NCI-H146 treated with DMSO at 0.1 percent for 48 hours (cell line): Measurements from ENCODE around the gene SOX13.

Experiments
- DNase-seq: peaks from one replicate; lab custom pipeline; 2025; ENCODE audit not compliant: unreplicated experiment; lab: John Stamatoyannopoulos, UW

SOX13 gene

GRCh38 chr1:204128964-204129896 lies 56.3 kb downstream of the SOX13 start:
- DNase-seq: peak; percentile 46

- peak; percentile 40 for DNase-seq
Measured at GRCh38 chr1:204130178-204130577, 57.3 kb downstream of the SOX13 start.

- no peak for DNase-seq
Measured at GRCh38 chr1:204130981-204131892, 58.3 kb downstream of the SOX13 start.

GRCh38 chr1:204131978-204132377 lies 59.1 kb downstream of the SOX13 start:
- no peak for DNase-seq

- no peak for DNase-seq
Measured at GRCh38 chr1:204132718-204133117, 59.8 kb downstream of the SOX13 start.

- DNase-seq: no peak
Measured at GRCh38 chr1:204134103-204134502, 61.2 kb downstream of the SOX13 start.

- DNase-seq: no peak
Measured at GRCh38 chr1:204136814-204137213, 63.9 kb downstream of the SOX13 start.

- DNase-seq: no peak
Measured at GRCh38 chr1:204139088-204139487, 66.2 kb downstream of the SOX13 start.

GRCh38 chr1:204139952-204140351 lies 67.0 kb downstream of the SOX13 start:
- DNase-seq: no peak

- no peak for DNase-seq
Measured at GRCh38 chr1:204141131-204141530, 68.2 kb downstream of the SOX13 start.

GRCh38 chr1:204142032-204142974 lies 69.4 kb downstream of the SOX13 start:
- DNase-seq: no peak

- no peak for DNase-seq
Measured at GRCh38 chr1:204143276-204144041, 70.5 kb downstream of the SOX13 start.

- no peak for DNase-seq
Measured at GRCh38 chr1:204145033-204145504, 72.2 kb downstream of the SOX13 start.

GRCh38 chr1:204146309-204146708 lies 73.4 kb downstream of the SOX13 start:
- DNase-seq: no peak

- no peak for DNase-seq
Measured at GRCh38 chr1:204146965-204147364, 74.0 kb downstream of the SOX13 start.

GRCh38 chr1:204147406-204148383 lies 74.8 kb downstream of the SOX13 start:
- no peak for DNase-seq

- DNase-seq: no peak
Measured at GRCh38 chr1:204149107-204149506, 76.2 kb downstream of the SOX13 start.
